GM12892 (cell line): Measurements from ENCODE around the gene TCOF1.

Source experiments
- POLR2A ChIP-seq: IDR thresholded peaks from 2 replicates; pipeline ENCODE4 v1.6.1; 2011; ENCODE audit warnings: low read depth, low read length, control low read depth
- POLR2AphosphoS5 ChIP-seq: IDR thresholded peaks from 2 replicates; pipeline ENCODE4 v1.6.1; 2011; ENCODE audit warnings: low read depth, low read length, control low read depth

DNA sequence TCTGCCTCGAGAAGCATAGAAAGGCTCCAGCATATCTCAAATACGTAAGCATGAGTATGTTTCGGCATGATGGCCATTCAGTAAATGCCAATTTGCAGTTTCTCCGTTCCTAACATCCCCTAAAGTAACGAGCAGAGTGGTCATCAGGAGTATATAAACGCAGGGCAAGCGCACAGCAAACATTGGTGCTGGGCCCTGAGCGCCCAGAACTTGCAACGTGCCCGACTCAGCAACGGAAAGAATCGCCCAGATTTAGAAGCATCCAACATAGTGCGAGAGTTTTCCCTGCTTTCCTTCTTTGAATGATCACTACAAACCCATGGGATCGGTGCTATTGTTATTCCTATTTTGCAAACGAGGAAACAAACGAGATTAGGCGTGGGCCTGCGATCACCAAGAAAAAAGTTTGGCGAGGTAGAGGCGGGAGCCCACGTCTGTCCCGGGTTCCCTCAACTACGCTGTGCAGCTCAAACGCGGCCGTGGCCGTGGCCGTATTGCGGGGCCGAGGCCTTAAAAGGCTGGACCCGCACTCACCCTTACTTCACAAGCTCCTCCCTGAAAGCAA lies 91.5 kb downstream of the TCOF1 start:
- TF ChIP-seq POLR2AphosphoS5 (no peak), POLR2A (no peak)
